K562 (cell line): Measurements from ENCODE around the gene FCGR3A.
"Not testable (repeated sequence)": the region's sequence is repeated elsewhere in the genome, so short reads cannot be mapped to it uniquely, and the experiment has no call there.

Experiments used
- BCLAF1 ChIP-seq, 2 experiments: fragments of 450-650 bp in 1 of 2; IDR thresholded peaks; 2 replicates each; pipeline ENCODE4 v1.6.1; 2011 to 2017; ENCODE audit warnings: low read depth in 2 of 2, antibody characterized with exemption in 1 of 2, borderline replicate concordance in 1 of 2, low read length in 1 of 2, mild to moderate bottlenecking in 1 of 2, mixed read lengths in 1 of 2; ENCODE audit not compliant: control insufficient read depth in 1 of 2
- CREB3 ChIP-seq: fragments of 450-650 bp; conservative IDR thresholded peaks from 2 replicates; pipeline ENCODE4 v1.6.1; 2016; ENCODE audit warnings: missing genetic modification characterization, low read depth, mild to moderate bottlenecking, missing compliant biosample characterization, moderate library complexity
- CREM ChIP-seq: IDR thresholded peaks from 2 replicates; pipeline ENCODE4 v1.6.1; 2014; ENCODE audit warnings: antibody characterized with exemption, low read depth
- CTCF ChIP-seq, 3 experiments: IDR thresholded peaks in 2 of 3; conservative IDR thresholded peaks in 1 of 3; 2 replicates each; pipeline ENCODE4 v1.5.1; 2011 to 2012; ENCODE audit warnings: low read length in 3 of 3, mild to moderate bottlenecking in 3 of 3, control low read depth in 2 of 3, improper control_type of control experiment in 1 of 3, inconsistent platforms in 1 of 3, low read depth in 1 of 3, mixed read lengths in 1 of 3, moderate library complexity in 1 of 3; ENCODE audit not compliant: insufficient read depth in 2 of 3
- GATA2 ChIP-seq: sonication (generic); formaldehyde crosslinking; IDR thresholded peaks from 2 replicates; pipeline ENCODE4 v1.4.0; 2020; ENCODE audit warnings: mild to moderate bottlenecking, missing genetic modification reagents
- OTX1 ChIP-seq: fragments of 450-650 bp; formaldehyde crosslinking; IDR thresholded peaks from 2 replicates; pipeline ENCODE4 v1.4.0; 2022; ENCODE audit warnings: mild to moderate bottlenecking
- RAD21 ChIP-seq, 2 experiments: fragments of 250-450 bp in 1 of 2; fragments of 450-650 bp in 1 of 2; sonication (Bioruptor Pico) in 1 of 2; formaldehyde crosslinking in 1 of 2; IDR thresholded peaks in 1 of 2; conservative IDR thresholded peaks in 1 of 2; 2 replicates each; pipeline versions ENCODE4 v1.4.0 to v1.8.0; 2020 to 2022; ENCODE audit warnings: mild to moderate bottlenecking in 2 of 2, moderate library complexity in 1 of 2
- RB1 ChIP-seq: fragments of 450-650 bp; IDR thresholded peaks from 2 replicates; pipeline ENCODE4 v1.6.1; 2017; ENCODE audit warnings: low read depth, mild to moderate bottlenecking
- SP2 ChIP-seq: IDR thresholded peaks from 2 replicates; pipeline ENCODE4 v1.6.1; 2011; ENCODE audit warnings: mild to moderate bottlenecking, low read depth, low read length, moderate library complexity; ENCODE audit not compliant: poor library complexity, severe bottlenecking; ENCODE audit errors: extremely low read depth
- ZBTB2 ChIP-seq: fragments of 450-650 bp; IDR thresholded peaks from 2 replicates; pipeline ENCODE4 v1.6.1; 2016; ENCODE audit warnings: antibody characterized with exemption
- ZFP1 ChIP-seq: fragments of 450-650 bp; formaldehyde crosslinking; IDR thresholded peaks from 2 replicates; pipeline ENCODE4 v1.4.0; 2020; ENCODE audit warnings: mild to moderate bottlenecking, mixed read lengths
- ZKSCAN8 ChIP-seq: fragments of 200-800 bp; sonication (Bioruptor generic); IDR thresholded peaks from 2 replicates; pipeline ENCODE4 v1.6.1; 2016; ENCODE audit warnings: missing genetic modification characterization, missing compliant biosample characterization
- ZNF217 ChIP-seq: sonication (generic); formaldehyde crosslinking; IDR thresholded peaks from 2 replicates; pipeline ENCODE4 v1.8.0; 2022; ENCODE audit warnings: mild to moderate bottlenecking, missing genetic modification reagents

- TF ChIP-seq CREB3 (tag); ZKSCAN8; ZNF217 (CRISPR knock-in tag); ZBTB2; GATA2 (CRISPR knock-in tag); ZFP1 (CRISPR knock-in tag); RAD21 (CRISPR knock-in tag; conservative IDR thresholded peaks at IDR 0.05 in 1 of 2, IDR thresholded peaks at IDR 0.05 in 1 of 2); OTX1 (CRISPR knock-in tag); RB1; SP2; CREM; CTCF (IDR thresholded peaks at IDR 0.05 in 2 of 3, conservative IDR thresholded peaks at IDR 0.05 in 1 of 3; ENCODE audit: insufficient read depth in 2 of 3, low read depth in 1 of 3, low read length in 3 of 3); BCLAF1 (IDR thresholded peaks at IDR 0.05; ENCODE audit: borderline replicate concordance in 1 of 2, control insufficient read depth in 1 of 2, low read depth in 2 of 2, low read length in 1 of 2): not testable (repeated sequence)
These were observed 5.3 kb upstream of the FCGR3A start for GRCh38 chr1:161554815-161555417.
